Mesothelial cell of epicardium (in vitro differentiated cells): ENCODE results near the gene PRKACB. TPM values are rescaled to one million over a fixed set of nuclear protein-coding genes. Genes with fewer than 3 reads are reported as not detected.

Experiments used
- DNase-seq, 2 experiments: peaks; one replicate each; pipeline ENCODE4 v3.0.0; 2021; ENCODE audit warnings: low spot score in 2 of 2; ENCODE audit not compliant: unreplicated experiment in 2 of 2
- H3K27ac Mint-ChIP-seq: 2 replicates; pipeline ENCODE4 v1.8.0; 2021; ENCODE audit warnings: mixed read lengths
- H3K27me3 Mint-ChIP-seq: 2 replicates; pipeline ENCODE4 v1.8.0; 2021; ENCODE audit warnings: low read depth, mixed read lengths
- H3K36me3 Mint-ChIP-seq: 2 replicates; pipeline ENCODE4 v1.8.0; 2021; ENCODE audit warnings: mixed read lengths
- H3K4me1 Mint-ChIP-seq: 2 replicates; pipeline ENCODE4 v1.8.0; 2021; ENCODE audit warnings: mixed read lengths
- H3K4me3 Mint-ChIP-seq: 2 replicates; pipeline ENCODE4 v1.8.0; 2021; ENCODE audit warnings: mild to moderate bottlenecking, moderate library complexity, mixed read lengths
- H3K9me3 Mint-ChIP-seq: 2 replicates; pipeline ENCODE4 v1.8.0; 2021; ENCODE audit warnings: mixed read lengths
- total RNA-seq: library from RNA; stranded (reverse); gene quantifications from 3 replicates; pipeline ENCODE4 v1.2.1, GENCODE V29; 2021
- TF ChIP-seq, protein P1 (sequence below): fragments of 200-600 bp; sonication (generic); IDR thresholded peaks from one replicate; pipeline ENCODE4 v1.5.0; 2021; ENCODE audit warnings: antibody characterized with exemption; ENCODE audit not compliant: unreplicated experiment

PRKACB gene
- total RNA-seq, 1 donor from 2014 or later: 38.5 TPM

GRCh38 chr1:84145068-84145467, 997 bp downstream of the PRKACB start:
- no peak overlapping the region for H3K27ac Mint-ChIP-seq

DNA sequence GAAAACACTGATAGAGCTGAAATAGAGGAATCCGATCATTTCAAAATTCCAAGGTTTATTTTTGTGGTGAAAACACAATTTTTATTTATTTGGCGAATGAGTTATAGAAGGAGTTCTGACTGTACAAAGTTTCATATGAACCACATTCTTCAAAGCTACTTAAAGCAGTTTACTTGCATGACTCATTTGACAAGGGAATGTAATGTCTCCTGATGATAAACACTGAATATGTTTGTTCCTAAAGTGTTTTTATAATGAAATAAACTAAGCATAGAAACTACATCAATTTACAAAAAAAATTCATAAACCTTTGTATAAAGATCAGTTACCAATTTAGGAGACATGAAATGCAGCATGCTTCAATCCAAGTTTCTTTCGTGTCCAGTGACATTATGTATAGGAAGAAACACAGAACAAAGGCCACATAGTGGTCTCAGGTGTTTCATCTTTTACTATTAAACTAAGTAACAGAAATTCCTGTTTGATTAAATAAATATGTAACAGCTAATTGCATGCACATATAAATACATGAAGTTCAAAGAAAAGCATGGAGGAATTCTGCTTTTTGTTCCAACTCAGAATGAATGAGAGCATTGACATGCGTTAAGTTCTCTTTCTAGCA, 2.5 kb downstream of the PRKACB start:
- Mint-ChIP-seq H3K4me1 (peaks cover 5% of the 10 kb centered on the region), H3K9me3 (peaks cover 6% of the 10 kb centered on the region), H3K36me3 (no peaks in the 10 kb centered on the region), H3K4me3 (no peak overlapping the region), H3K27me3 (no peaks in the 10 kb centered on the region), H3K27ac (no peak overlapping the region)
- TF ChIP-seq, protein P1, sequence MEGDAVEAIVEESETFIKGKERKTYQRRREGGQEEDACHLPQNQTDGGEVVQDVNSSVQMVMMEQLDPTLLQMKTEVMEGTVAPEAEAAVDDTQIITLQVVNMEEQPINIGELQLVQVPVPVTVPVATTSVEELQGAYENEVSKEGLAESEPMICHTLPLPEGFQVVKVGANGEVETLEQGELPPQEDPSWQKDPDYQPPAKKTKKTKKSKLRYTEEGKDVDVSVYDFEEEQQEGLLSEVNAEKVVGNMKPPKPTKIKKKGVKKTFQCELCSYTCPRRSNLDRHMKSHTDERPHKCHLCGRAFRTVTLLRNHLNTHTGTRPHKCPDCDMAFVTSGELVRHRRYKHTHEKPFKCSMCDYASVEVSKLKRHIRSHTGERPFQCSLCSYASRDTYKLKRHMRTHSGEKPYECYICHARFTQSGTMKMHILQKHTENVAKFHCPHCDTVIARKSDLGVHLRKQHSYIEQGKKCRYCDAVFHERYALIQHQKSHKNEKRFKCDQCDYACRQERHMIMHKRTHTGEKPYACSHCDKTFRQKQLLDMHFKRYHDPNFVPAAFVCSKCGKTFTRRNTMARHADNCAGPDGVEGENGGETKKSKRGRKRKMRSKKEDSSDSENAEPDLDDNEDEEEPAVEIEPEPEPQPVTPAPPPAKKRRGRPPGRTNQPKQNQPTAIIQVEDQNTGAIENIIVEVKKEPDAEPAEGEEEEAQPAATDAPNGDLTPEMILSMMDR: no peak
- no peak for DNase-seq

More at GRCh38 chr1:84145068-84145467, 997 bp downstream of the PRKACB start:
- Mint-ChIP-seq H3K4me1 (peaks cover 5% of the 10 kb centered on the region), H3K4me3 (no peak overlapping the region), H3K36me3 (no peaks in the 10 kb centered on the region), H3K9me3 (no peaks in the 10 kb centered on the region), H3K27me3 (no peaks in the 10 kb centered on the region)
- TF ChIP-seq, protein P1: no peak
- no peak for DNase-seq

GRCh38 chr1:84148758-84149157, 4.7 kb downstream of the PRKACB start:
- TF ChIP-seq, protein P1: no peak
- H3K27ac Mint-ChIP-seq: no peak overlapping the region
- no peaks in the 10 kb centered on the region for H3K27me3 Mint-ChIP-seq
- H3K9me3 Mint-ChIP-seq: peaks cover 6% of the 10 kb centered on the region
- no peak overlapping the region for H3K4me3 Mint-ChIP-seq
- no peak for DNase-seq
- H3K4me1 Mint-ChIP-seq: peaks cover 5% of the 10 kb centered on the region
- H3K36me3 Mint-ChIP-seq: peaks cover 2% of the 10 kb centered on the region

DNA sequence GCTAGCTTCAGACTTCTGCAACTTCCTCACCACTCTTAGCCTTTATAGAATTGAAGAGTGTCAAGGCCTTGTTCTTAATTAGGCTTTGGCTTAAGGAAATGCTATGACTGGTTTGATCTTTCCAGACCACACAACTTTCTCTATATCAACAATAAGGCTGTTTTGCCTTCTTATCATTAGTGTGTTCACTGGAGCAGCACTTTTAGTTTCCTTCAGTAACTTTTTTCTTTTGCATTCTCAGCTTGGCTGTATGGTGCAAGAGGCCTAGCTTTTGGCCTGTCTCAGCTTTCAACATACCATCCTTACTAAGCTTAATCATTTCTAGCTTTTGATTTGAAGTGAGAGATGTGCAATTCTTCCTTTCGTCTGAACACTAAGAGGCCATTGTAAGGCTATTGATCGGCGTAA, 8.6 kb downstream of the PRKACB start:
- DNase-seq: no peak
- TF ChIP-seq, protein P1: no peak
- H3K27me3 Mint-ChIP-seq: no peaks in the 10 kb centered on the region
- H3K4me3 Mint-ChIP-seq: no peak overlapping the region
- peaks cover 9% of the 10 kb centered on the region for H3K9me3 Mint-ChIP-seq
- H3K27ac Mint-ChIP-seq: no peak overlapping the region
- H3K36me3 Mint-ChIP-seq: peaks cover 7% of the 10 kb centered on the region
- no peaks in the 10 kb centered on the region for H3K4me1 Mint-ChIP-seq

GRCh38 chr1:84155517-84155916, 11.4 kb downstream of the PRKACB start:
- DNase-seq: no peak
- no peaks in the 10 kb centered on the region for H3K27me3 Mint-ChIP-seq
- peaks cover 18% of the 10 kb centered on the region for H3K36me3 Mint-ChIP-seq
- H3K9me3 Mint-ChIP-seq: peaks cover 16% of the 10 kb centered on the region
- H3K4me1 Mint-ChIP-seq: no peaks in the 10 kb centered on the region
- no peak overlapping the region for H3K4me3 Mint-ChIP-seq
- H3K27ac Mint-ChIP-seq: no peak overlapping the region
- TF ChIP-seq, protein P1: no peak

DNA sequence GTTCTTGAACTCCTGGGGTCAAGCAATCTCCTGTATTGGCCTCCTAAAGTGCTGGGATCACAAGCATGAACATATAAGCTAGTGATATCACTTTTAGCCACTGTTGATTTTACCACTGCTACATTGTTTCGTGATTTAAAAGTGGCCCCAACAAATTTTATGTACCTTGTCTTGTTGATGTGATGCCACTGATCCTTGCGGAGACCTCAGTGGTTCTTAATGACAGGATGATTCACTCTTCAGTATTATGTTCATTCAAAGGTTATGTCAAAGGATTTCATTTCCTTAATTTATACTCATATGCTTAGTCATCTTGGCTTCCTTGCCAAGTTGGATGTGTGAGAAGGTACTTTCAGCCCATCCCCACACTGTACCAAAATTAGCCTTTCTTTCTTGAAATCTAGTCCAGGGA, 12.1 kb downstream of the PRKACB start:
- H3K9me3 Mint-ChIP-seq: peaks cover 16% of the 10 kb centered on the region
- H3K4me3 Mint-ChIP-seq: no peak overlapping the region
- no peaks in the 10 kb centered on the region for H3K4me1 Mint-ChIP-seq
- H3K36me3 Mint-ChIP-seq: peaks cover 20% of the 10 kb centered on the region
- no peak for DNase-seq
- H3K27me3 Mint-ChIP-seq: no peaks in the 10 kb centered on the region
- TF ChIP-seq, protein P1: no peak
- no peak overlapping the region for H3K27ac Mint-ChIP-seq
